ENCODE data around the gene DHDDS. TPM values are rescaled to one million over a fixed set of nuclear protein-coding genes. Genes with fewer than 3 reads are reported as not detected.

The DHDDS gene
- total RNA-seq, 2 experiments from 2014 or later = 39.0 to 45.1 TPM

- CTCF ChIA-PET (ENCODE audit: unreplicated experiment) = no interaction called here
- Histone ChIP-seq H3K9me3 (ENCODE audit: low read length) (no peaks in the 10 kb centered on the region), H3K4me1 (ENCODE audit: insufficient read depth, low read length, poor library complexity, severe bottlenecking) (peaks cover 45% of the 10 kb centered on the region), H3K27ac (ENCODE audit: low read depth, low read length, poor library complexity, severe bottlenecking) (no peak overlapping the region), H3K36me3 (ENCODE audit: insufficient read depth, low read length) (peaks cover 46% of the 10 kb centered on the region), H3K4me3 (ENCODE audit: low read depth, low read length, poor library complexity, severe bottlenecking) (no peak overlapping the region), H3K9me2 (ENCODE audit: insufficient read depth, low read length) (no peaks in the 10 kb centered on the region), H3K79me2 (ENCODE audit: insufficient read depth, low read depth, low read length) (peaks cover 20% of the 10 kb centered on the region), H2AFZ (ENCODE audit: low read length) (no peak overlapping the region), H3K4me2 (ENCODE audit: low read length) (0 out of 2 replicates have a peak overlapping the region, but pooled peaks have one; percentile 11), H4K20me1 (ENCODE audit: insufficient read depth, low read length) (peaks cover 18% of the 10 kb centered on the region)
- intact Hi-C loops (cut with micrococcal nuclease; ENCODE audit: unreplicated experiment) = no loop called here
- TF ChIP-seq, protein P1, sequence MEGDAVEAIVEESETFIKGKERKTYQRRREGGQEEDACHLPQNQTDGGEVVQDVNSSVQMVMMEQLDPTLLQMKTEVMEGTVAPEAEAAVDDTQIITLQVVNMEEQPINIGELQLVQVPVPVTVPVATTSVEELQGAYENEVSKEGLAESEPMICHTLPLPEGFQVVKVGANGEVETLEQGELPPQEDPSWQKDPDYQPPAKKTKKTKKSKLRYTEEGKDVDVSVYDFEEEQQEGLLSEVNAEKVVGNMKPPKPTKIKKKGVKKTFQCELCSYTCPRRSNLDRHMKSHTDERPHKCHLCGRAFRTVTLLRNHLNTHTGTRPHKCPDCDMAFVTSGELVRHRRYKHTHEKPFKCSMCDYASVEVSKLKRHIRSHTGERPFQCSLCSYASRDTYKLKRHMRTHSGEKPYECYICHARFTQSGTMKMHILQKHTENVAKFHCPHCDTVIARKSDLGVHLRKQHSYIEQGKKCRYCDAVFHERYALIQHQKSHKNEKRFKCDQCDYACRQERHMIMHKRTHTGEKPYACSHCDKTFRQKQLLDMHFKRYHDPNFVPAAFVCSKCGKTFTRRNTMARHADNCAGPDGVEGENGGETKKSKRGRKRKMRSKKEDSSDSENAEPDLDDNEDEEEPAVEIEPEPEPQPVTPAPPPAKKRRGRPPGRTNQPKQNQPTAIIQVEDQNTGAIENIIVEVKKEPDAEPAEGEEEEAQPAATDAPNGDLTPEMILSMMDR (conservative IDR thresholded peaks at IDR 0.05; ENCODE audit: low read length) = no peak
- no peak for TF ChIP-seq EZH2phosphoT487 (IDR thresholded peaks at IDR 0.05; ENCODE audit: borderline replicate concordance, low read depth, low read length)
- no peak for DNase-seq (ENCODE audit: low spot score)
- BruUV-seq (replicated peaks) = no TSS peak
- POLR2A ChIA-PET = interaction anchor here (0.5 kb wide), 1 partner anchor 231 kb away, joined by 3 read pairs; no protein-coding TSS in a partner anchor
Measured at GRCh38 chr1:26475989-26476388, 43.9 kb downstream of the DHDDS start.

DNA sequence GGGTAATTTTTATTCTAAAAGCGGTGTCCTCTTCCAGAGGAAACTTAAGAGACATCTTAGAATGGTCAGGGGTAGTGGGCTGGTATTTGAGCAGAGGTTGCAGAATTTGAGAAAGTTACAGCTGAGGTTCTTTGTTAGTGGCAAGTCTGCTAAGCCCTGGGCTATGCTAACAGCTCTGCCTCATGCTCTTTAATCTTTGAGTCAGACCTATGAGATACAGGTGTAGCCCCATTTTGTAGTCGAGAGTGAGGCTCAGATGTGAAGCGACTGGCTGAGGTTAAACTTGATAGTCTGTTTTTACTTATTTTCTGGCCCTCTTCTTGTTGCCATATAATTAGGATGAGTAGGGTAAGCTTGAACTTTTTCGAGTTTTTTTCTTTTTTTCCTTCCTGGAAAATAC, 44.8 kb downstream of the DHDDS start:
- peak overlapping the region; percentile 45 for H3K27ac ChIP-seq (ENCODE audit: low read depth, low read length, poor library complexity, severe bottlenecking)
- DNase-seq (ENCODE audit: low spot score) = no peak
- H4K20me1 ChIP-seq (ENCODE audit: insufficient read depth, low read length) = peaks cover 18% of the 10 kb centered on the region
- BruUV-seq (replicated peaks) = no TSS peak
- H3K4me1 ChIP-seq (ENCODE audit: insufficient read depth, low read length, poor library complexity, severe bottlenecking) = peaks cover 39% of the 10 kb centered on the region
- CTCF ChIA-PET (ENCODE audit: unreplicated experiment) = no interaction called here
- H3K9me2 ChIP-seq (ENCODE audit: insufficient read depth, low read length) = no peaks in the 10 kb centered on the region
- peak overlapping the region; percentile 11; the same call in 1 of the 2 replicates for H3K4me2 ChIP-seq (ENCODE audit: low read length)
- H3K9me3 ChIP-seq (ENCODE audit: low read length) = no peaks in the 10 kb centered on the region
- H2AFZ ChIP-seq (ENCODE audit: low read length) = no peak overlapping the region
- peaks cover 20% of the 10 kb centered on the region for H3K79me2 ChIP-seq (ENCODE audit: insufficient read depth, low read depth, low read length)
- POLR2A ChIA-PET = no interaction called here
- TF ChIP-seq, protein P1 (conservative IDR thresholded peaks at IDR 0.05; ENCODE audit: low read length) = no peak
- no peak for TF ChIP-seq EZH2phosphoT487 (IDR thresholded peaks at IDR 0.05; ENCODE audit: borderline replicate concordance, low read depth, low read length)
- intact Hi-C loops (cut with micrococcal nuclease; ENCODE audit: unreplicated experiment) = no loop called here
- no peak overlapping the region for H3K4me3 ChIP-seq (ENCODE audit: low read depth, low read length, poor library complexity, severe bottlenecking)
- peaks cover 46% of the 10 kb centered on the region for H3K36me3 ChIP-seq (ENCODE audit: insufficient read depth, low read length)

GRCh38 chr1:26477446-26478152, 45.5 kb downstream of the DHDDS start:
- Histone ChIP-seq H2AFZ (ENCODE audit: low read length) (no peak overlapping the region), H4K20me1 (ENCODE audit: insufficient read depth, low read length) (peaks cover 18% of the 10 kb centered on the region), H3K4me1 (ENCODE audit: insufficient read depth, low read length, poor library complexity, severe bottlenecking) (peaks cover 39% of the 10 kb centered on the region), H3K79me2 (ENCODE audit: insufficient read depth, low read depth, low read length) (peaks cover 20% of the 10 kb centered on the region), H3K27ac (ENCODE audit: low read depth, low read length, poor library complexity, severe bottlenecking) (peak overlapping the region; percentile 45), H3K36me3 (ENCODE audit: insufficient read depth, low read length) (peaks cover 44% of the 10 kb centered on the region), H3K4me2 (ENCODE audit: low read length) (0 out of 2 replicates have a peak overlapping the region, but pooled peaks have one; percentile 11), H3K9me3 (ENCODE audit: low read length) (no peaks in the 10 kb centered on the region), H3K4me3 (ENCODE audit: low read depth, low read length, poor library complexity, severe bottlenecking) (no peak overlapping the region), H3K9me2 (ENCODE audit: insufficient read depth, low read length) (no peaks in the 10 kb centered on the region)
- intact Hi-C loops (cut with micrococcal nuclease; ENCODE audit: unreplicated experiment) = no loop called here
- ChIA-PET POLR2A (no interaction called here), CTCF (ENCODE audit: unreplicated experiment) (no interaction called here)
- TF ChIP-seq EZH2phosphoT487 (IDR thresholded peaks at IDR 0.05; ENCODE audit: borderline replicate concordance, low read depth, low read length) = no peak
- TF ChIP-seq, protein P1 (conservative IDR thresholded peaks at IDR 0.05; ENCODE audit: low read length) = no peak
- BruUV-seq (replicated peaks) = no TSS peak
- peak; percentile 38 for DNase-seq (ENCODE audit: low spot score)
